ENCODE data around the gene AOC3.

DNA sequence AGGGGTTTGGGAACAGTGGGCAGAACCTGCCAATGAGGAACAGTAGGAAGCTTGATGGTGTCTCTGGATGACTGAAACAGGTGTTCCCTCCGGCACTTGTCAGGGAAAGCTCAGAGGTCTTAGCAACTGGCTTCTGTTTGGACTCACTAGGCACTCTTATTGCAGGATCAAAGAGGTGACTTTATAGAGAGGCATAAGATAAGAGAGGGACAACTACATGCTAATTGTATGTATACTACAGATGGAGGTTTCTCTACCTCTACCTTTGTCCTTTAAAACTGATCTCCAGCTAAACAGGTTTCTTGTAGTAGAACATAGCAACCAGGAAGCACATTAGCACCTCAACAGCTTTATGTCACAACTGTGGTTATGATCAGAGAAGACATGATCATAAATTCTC, 44.8 kb upstream of the AOC3 start:
- TF ChIP-seq TAF1 (IDR thresholded peaks at IDR 0.05; ENCODE audit: borderline replicate concordance, insufficient read depth, low read length) (no peak), POLR2AphosphoS5 (IDR thresholded peaks at IDR 0.05; ENCODE audit: low read depth, low read length) (no peak), FOXP2 (optimal IDR thresholded peaks at IDR 0.05; ENCODE audit: borderline replicate concordance, extremely low read depth, extremely low read length, insufficient read depth) (no peak), SIN3A (IDR thresholded peaks at IDR 0.05; ENCODE audit: borderline replicate concordance, insufficient read depth, low read length) (no peak)
- TF ChIP-seq, protein P1, sequence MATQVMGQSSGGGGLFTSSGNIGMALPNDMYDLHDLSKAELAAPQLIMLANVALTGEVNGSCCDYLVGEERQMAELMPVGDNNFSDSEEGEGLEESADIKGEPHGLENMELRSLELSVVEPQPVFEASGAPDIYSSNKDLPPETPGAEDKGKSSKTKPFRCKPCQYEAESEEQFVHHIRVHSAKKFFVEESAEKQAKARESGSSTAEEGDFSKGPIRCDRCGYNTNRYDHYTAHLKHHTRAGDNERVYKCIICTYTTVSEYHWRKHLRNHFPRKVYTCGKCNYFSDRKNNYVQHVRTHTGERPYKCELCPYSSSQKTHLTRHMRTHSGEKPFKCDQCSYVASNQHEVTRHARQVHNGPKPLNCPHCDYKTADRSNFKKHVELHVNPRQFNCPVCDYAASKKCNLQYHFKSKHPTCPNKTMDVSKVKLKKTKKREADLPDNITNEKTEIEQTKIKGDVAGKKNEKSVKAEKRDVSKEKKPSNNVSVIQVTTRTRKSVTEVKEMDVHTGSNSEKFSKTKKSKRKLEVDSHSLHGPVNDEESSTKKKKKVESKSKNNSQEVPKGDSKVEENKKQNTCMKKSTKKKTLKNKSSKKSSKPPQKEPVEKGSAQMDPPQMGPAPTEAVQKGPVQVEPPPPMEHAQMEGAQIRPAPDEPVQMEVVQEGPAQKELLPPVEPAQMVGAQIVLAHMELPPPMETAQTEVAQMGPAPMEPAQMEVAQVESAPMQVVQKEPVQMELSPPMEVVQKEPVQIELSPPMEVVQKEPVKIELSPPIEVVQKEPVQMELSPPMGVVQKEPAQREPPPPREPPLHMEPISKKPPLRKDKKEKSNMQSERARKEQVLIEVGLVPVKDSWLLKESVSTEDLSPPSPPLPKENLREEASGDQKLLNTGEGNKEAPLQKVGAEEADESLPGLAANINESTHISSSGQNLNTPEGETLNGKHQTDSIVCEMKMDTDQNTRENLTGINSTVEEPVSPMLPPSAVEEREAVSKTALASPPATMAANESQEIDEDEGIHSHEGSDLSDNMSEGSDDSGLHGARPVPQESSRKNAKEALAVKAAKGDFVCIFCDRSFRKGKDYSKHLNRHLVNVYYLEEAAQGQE (IDR thresholded peaks at IDR 0.05; ENCODE audit: insufficient read depth in 1 of 2, low read depth in 2 of 2, low read length in 2 of 2) = no peak
